ENCODE results near the gene ARHGAP15.

ARHGAP15 gene

GRCh38 chr2:143312441-143312840 lies 183.2 kb downstream of the ARHGAP15 start:
- Histone ChIP-seq H3K4me2 (ENCODE audit: low read depth, low read length, poor library complexity, severe bottlenecking) (no peak overlapping the region), H3K27me3 (ENCODE audit: low read length) (no peaks in the 10 kb centered on the region), H3F3A (ENCODE audit: insufficient read depth) (no peaks in the 10 kb centered on the region), H3K4me3 (ENCODE audit: insufficient read depth, low read length, poor library complexity, severe bottlenecking) (no peak overlapping the region), H2AFZ (ENCODE audit: low read depth, low read length, severe bottlenecking) (no peak overlapping the region), H3K9me2 (replicated peaks; ENCODE audit: insufficient read depth, low read length) (no peaks in the 10 kb centered on the region), H4K20me1 (ENCODE audit: low read depth, low read length) (no peaks in the 10 kb centered on the region), H3K79me2 (ENCODE audit: insufficient read depth, low read length) (0 out of 2 replicates have a peak, but pooled peaks cover 3% of the 10 kb centered on the region), H3K9me3 (ENCODE audit: insufficient read depth, low read length) (no peaks in the 10 kb centered on the region), H3K27ac (ENCODE audit: low read depth, low read length) (no peak overlapping the region), H3K36me3 (ENCODE audit: low read length) (no peaks in the 10 kb centered on the region; the same call in 1 of the 2 replicates), H3K9ac (ENCODE audit: low read length) (no peak overlapping the region)
- TF ChIP-seq, protein P1, sequence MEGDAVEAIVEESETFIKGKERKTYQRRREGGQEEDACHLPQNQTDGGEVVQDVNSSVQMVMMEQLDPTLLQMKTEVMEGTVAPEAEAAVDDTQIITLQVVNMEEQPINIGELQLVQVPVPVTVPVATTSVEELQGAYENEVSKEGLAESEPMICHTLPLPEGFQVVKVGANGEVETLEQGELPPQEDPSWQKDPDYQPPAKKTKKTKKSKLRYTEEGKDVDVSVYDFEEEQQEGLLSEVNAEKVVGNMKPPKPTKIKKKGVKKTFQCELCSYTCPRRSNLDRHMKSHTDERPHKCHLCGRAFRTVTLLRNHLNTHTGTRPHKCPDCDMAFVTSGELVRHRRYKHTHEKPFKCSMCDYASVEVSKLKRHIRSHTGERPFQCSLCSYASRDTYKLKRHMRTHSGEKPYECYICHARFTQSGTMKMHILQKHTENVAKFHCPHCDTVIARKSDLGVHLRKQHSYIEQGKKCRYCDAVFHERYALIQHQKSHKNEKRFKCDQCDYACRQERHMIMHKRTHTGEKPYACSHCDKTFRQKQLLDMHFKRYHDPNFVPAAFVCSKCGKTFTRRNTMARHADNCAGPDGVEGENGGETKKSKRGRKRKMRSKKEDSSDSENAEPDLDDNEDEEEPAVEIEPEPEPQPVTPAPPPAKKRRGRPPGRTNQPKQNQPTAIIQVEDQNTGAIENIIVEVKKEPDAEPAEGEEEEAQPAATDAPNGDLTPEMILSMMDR (IDR thresholded peaks at IDR 0.05; ENCODE audit: insufficient read depth, low read length, poor library complexity, severe bottlenecking) = no peak
- no peak for TF ChIP-seq EZH2phosphoT487 (conservative IDR thresholded peaks at IDR 0.05; ENCODE audit: low read length)

- H3K4me3 ChIP-seq (ENCODE audit: insufficient read depth, low read length, poor library complexity, severe bottlenecking) = no peak overlapping the region
- no peaks in the 10 kb centered on the region for H4K20me1 ChIP-seq (ENCODE audit: low read depth, low read length)
- no peak for TF ChIP-seq EZH2phosphoT487 (conservative IDR thresholded peaks at IDR 0.05; ENCODE audit: low read length)
- TF ChIP-seq, protein P1 (IDR thresholded peaks at IDR 0.05; ENCODE audit: insufficient read depth, low read length, poor library complexity, severe bottlenecking) = no peak
- 0 out of 2 replicates have a peak, but pooled peaks cover 3% of the 10 kb centered on the region for H3K79me2 ChIP-seq (ENCODE audit: insufficient read depth, low read length)
- no peak overlapping the region for H2AFZ ChIP-seq (ENCODE audit: low read depth, low read length, severe bottlenecking)
- H3K9me3 ChIP-seq (ENCODE audit: insufficient read depth, low read length) = no peaks in the 10 kb centered on the region
- H3K27ac ChIP-seq (ENCODE audit: low read depth, low read length) = no peak overlapping the region
- H3K9me2 ChIP-seq (replicated peaks; ENCODE audit: insufficient read depth, low read length) = no peaks in the 10 kb centered on the region
- no peak overlapping the region for H3K9ac ChIP-seq (ENCODE audit: low read length)
- no peaks in the 10 kb centered on the region for H3F3A ChIP-seq (ENCODE audit: insufficient read depth)
- no peaks in the 10 kb centered on the region for H3K36me3 ChIP-seq (ENCODE audit: low read length)
- H3K4me2 ChIP-seq (ENCODE audit: low read depth, low read length, poor library complexity, severe bottlenecking) = no peak overlapping the region
- H3K27me3 ChIP-seq (ENCODE audit: low read length) = no peaks in the 10 kb centered on the region
Measured at GRCh38 chr2:143313861-143314260, 184.6 kb downstream of the ARHGAP15 start.

GRCh38 chr2:143321994-143322393 lies 192.8 kb downstream of the ARHGAP15 start:
- H3K27ac ChIP-seq (ENCODE audit: low read depth, low read length) = no peak overlapping the region
- no peaks in the 10 kb centered on the region for H3F3A ChIP-seq (ENCODE audit: insufficient read depth)
- no peaks in the 10 kb centered on the region for H3K36me3 ChIP-seq (ENCODE audit: low read length)
- H3K27me3 ChIP-seq (ENCODE audit: low read length) = no peaks in the 10 kb centered on the region
- no peak overlapping the region for H3K4me2 ChIP-seq (ENCODE audit: low read depth, low read length, poor library complexity, severe bottlenecking)
- H3K79me2 ChIP-seq (ENCODE audit: insufficient read depth, low read length) = no peaks in the 10 kb centered on the region
- H4K20me1 ChIP-seq (ENCODE audit: low read depth, low read length) = no peaks in the 10 kb centered on the region
- H2AFZ ChIP-seq (ENCODE audit: low read depth, low read length, severe bottlenecking) = no peak overlapping the region
- no peak for TF ChIP-seq EZH2phosphoT487 (conservative IDR thresholded peaks at IDR 0.05; ENCODE audit: low read length)
- TF ChIP-seq, protein P1 (IDR thresholded peaks at IDR 0.05; ENCODE audit: insufficient read depth, low read length, poor library complexity, severe bottlenecking) = no peak
- no peaks in the 10 kb centered on the region for H3K9me2 ChIP-seq (replicated peaks; ENCODE audit: insufficient read depth, low read length)
- no peak overlapping the region for H3K9ac ChIP-seq (ENCODE audit: low read length)
- H3K9me3 ChIP-seq (ENCODE audit: insufficient read depth, low read length) = no peaks in the 10 kb centered on the region
- no peak overlapping the region for H3K4me3 ChIP-seq (ENCODE audit: insufficient read depth, low read length, poor library complexity, severe bottlenecking)

All from SU-DHL-6 (cell line).